Suppressor macrophage treated with lipopolysaccharide for 1 hour (primary cell): ENCODE measurements around the gene PREX1.

Experiments used
- DNase-seq, 3 donors: peaks; one replicate each; pipeline ENCODE4 v3.0.0-alpha.2; 2020 to 2022

The PREX1 gene

DNA sequence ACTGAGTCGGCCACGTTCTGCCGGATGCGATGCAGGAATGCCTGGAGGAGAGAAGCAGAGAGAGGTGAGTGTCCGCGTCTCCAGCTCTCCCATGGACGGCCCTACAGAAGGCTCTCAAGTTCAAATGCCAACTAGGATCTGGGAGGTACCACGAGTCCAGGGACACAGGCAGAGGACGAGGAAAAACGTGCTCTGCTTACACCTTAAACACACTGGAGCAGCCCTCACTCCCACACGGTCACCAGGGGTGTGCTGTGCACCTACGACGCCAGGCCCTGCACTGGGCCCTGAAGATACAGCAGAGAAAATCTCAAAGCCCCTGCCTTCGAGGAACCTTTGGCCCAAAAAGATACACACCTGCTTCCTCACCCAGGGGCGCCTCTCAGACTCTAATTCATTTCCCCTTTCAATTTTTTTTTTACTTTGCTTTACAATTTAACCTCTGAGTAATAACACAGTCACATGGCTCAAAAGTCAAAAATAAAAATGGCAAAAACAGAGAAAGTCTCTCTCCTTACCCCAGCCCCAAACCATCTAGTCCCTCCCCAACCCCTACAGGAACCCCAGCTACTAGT lies 79.9 kb downstream of the PREX1 start:
- DNase-seq = no peak

DNA sequence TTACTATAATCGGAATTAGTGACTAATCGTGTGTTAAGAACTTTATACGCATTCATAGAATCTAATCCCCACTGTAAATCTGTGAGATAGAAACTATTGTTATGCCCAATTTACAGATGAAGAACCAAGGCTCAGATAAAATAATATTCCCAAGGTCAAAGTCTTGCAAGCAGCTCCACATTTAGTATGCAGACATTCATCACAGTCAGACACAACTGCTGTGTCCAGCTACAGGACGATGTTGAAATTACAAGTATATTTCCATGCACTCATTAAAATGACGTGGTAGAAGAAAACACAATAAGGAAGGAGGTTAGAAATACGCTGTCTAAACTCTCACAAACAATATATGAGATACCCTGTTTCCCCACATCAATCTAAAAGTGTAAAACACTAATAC lies 82.5 kb downstream of the PREX1 start:
- peak in 1 of 3 donors; percentile 34 for DNase-seq

DNA sequence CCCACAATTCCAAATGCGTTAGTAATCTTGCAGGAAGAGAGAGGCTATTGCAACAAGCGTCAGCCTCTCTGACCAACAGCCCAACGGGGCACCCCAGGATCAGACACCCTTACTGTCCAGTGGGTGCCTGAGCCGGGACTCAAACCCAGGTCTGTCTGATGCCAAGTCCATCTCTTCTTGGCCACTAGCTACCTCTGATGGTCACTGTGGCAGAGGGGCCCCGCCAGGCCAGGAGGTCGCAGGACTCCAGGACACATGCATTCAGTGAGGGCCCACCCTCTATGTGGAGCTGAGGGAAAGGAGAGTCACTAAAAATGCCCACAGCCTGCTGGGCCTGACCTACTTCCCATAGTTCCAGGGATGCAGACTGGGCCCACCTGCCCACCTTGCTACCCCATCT lies 83.3 kb downstream of the PREX1 start:
- DNase-seq = no peak

DNA sequence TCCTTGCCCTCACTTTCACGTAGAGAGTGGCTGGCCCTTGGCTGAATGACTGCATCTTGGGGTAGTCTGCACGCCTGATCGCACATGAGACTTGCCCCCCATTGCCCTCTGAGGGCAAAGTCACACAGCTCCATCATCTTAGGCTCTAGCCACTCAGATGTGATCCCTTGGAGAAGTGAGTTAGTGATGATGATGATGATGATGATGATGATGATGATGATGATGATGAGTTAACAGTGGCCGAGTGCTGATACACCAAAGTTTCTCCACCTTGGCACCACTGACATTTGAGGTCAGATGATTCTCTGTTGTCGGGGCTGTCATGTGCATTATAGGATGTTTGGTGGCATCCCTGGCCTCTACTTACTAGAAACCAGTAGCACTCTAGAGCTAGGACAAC lies 84.0 kb downstream of the PREX1 start:
- no peak for DNase-seq

DNA sequence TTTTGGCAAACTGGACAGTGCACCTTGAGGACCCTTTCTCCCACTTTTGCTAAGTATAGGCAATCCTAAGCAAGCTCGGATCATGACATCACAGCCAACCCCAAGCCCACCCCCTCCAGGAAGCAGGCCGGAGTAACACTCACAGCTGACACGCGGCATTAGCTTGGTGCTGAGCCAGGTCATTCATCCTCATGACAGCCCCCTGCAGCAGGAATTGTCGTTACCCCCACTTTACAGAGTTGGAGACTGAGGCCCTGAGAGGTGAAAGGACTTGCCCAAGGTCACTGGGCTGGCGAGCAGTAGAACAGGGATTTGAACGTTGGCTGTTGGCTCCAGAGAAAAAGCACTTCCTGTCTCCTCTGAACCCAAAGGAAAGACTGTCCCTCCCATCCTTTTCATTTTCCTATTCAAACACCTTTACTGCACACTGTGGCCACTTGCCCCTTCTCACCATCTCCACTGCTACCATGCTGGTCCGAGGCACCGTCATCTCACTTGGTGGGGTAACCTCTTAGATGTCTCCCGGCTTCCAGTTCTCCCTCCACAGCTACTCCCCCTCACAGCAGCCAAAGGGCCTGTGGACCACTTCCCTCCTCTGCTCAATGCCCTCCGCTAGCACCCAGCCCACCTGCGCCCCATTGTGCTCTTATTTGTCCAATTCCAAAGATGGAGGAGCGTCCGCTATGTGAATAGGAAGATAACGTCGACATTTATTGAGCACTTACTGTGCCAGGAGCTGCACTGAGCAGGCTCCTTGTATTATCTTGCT lies 84.7 kb downstream of the PREX1 start:
- DNase-seq = no peak

DNA sequence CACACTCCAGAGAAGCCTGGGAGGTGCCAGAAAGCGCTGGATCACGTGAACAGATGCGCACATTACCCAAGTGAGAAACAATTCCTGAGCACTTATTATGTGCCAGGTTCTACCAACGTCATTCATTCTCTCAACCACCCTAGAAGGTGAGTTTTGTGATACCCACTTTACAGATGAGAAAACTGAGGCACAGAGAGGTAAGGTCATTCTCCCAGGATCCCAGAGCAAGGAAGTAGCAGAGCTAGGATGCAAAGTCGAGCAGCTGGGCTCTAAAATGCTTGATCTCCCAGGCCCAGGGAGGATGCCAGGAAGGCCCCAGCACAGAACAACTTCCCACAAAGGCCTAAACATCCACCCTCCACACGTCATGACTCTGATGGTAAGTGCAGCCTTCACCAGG lies 85.6 kb downstream of the PREX1 start:
- DNase-seq = no peak

DNA sequence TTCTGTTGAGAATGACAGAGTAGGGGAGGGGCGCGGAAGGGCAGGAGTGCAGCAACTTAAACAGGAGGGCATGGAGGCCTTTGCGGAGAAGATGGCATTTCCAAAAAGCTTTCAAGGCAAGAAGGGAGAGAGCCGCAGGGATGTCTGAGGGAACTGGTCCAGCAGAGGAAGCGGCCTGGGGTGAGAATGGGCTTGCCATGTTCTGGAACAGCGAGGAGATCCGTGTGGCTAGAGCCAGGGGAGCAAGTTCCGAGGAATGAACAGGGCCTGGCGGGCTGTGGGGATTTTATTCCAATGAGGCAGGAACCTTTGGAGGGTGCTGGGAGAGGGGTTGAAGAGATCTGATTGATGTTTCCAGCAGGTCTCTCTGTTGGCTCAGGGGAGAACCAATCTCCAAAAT lies 86.1 kb downstream of the PREX1 start:
- no peak for DNase-seq

DNA sequence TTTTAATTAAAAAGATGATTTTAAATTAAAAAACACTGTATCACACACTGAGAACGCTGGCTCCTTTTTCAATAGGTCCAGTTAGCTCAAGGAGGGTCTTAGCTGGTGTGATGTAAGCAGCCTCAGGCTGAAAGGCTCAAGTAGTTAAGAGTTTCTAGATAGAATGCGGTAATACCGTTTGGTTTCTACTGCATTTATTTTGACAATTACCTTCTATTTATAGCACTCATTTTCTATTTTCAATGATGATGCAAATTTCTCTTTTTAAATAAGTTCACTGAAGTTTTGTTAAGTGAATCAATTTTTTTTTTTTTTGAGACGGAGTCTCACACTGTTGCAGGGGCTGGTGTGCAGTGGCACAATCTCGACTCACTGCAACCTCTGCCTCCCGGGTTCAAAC lies 87.1 kb downstream of the PREX1 start:
- no peak for DNase-seq

DNA sequence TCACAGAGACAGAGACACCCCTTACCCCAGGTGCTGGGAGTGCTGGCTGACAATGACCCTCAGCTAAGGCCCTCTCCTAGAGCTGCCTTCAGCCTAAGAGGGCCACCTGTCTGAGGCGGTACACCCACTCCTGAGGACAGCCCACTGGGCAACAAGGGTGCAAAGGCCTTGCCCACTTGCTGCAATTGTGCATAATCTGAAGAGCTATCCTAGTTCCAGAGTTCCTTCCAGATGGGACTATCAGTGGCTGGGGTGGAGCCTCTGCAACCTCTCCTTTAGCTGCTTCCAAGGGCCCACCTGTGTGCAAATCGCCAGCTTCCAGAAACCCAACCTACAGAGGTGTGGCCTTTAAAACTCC lies 87.5 kb downstream of the PREX1 start:
- DNase-seq = no peak

DNA sequence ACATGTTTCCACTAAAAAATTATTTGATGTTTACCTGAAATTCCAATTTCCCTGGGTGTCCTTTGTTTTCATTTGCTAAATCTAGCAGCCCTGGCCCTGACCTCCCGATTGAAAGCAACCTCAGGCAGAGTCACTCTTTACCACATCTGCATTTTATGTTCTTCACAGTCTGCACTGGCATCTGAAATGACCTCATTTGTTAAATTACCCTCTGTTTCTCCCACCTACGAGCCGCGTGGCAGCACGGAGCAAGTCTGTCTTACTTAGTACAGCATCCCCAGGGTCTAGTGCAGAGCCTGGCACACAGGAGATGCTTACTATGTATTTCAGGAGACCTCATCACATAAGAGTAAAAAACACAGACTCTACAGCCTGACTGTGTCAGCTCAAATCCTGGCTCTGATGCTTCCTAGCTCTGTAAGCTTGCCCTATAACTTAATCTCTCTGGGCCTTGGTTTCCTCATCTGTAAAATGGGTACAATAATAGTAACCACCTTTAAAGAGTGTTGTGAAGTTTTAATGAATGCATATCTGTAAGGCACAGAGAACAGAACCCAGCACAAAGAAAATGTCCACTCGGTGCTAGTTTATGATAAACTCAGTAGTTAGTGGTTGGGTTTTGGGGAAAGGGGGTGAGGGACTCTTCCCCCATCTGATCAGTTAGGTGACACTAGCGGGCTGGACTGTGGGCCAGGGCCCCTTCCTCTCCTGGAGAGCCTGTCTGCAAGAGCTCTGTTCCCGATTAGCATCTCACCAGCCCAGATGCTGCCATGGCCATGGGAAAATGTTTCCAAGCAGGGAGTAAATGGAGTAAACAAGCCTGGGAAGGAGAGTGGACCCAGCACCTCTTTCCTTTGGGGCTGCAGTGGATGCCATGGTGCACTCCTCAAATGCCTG lies 88.2 kb downstream of the PREX1 start:
- DNase-seq = peak in 2 of 3 donors; percentile 35 to 57

DNA sequence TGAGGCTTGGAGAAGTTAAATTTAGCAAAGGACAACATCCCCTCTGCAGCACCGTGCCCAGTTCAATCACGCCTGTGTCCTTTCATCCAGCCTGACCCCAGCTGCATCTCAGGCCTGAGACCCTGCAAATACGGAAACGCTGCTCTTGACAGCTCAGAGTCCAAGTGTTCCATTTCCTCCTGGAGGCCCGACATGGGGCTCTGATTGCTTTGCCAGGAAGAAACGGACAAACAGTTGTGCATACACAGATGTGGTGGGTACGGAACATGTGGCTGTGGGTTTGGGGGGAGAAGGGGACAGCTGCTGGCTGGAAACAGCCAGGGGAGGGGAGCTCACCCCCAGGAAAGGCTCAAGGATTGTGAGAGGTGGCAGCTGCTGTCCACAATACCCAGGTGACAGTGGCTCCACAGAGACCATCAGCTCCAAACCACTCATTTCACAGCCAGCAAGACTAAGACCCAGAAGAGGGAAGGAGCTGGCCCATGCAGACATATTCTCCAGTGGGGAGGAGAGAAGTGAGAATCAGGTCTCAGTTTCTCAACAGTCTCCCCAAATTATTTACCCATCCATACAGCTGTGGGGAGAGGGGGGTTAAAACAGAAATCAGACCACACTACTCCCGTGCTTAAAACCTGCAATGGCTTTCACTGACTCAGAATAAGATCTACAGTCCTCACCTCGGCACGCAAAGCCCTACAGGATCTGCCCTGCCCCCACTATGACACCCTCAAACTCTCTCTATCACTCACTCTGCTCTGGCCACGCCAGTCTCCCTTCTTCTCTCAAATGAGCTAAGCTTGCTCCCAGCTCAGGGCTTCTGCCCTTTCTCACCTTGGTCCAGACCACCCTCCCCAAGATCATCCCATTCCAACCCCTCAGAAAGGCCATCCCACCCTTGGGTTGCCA lies 89.1 kb downstream of the PREX1 start:
- no peak for DNase-seq

DNA sequence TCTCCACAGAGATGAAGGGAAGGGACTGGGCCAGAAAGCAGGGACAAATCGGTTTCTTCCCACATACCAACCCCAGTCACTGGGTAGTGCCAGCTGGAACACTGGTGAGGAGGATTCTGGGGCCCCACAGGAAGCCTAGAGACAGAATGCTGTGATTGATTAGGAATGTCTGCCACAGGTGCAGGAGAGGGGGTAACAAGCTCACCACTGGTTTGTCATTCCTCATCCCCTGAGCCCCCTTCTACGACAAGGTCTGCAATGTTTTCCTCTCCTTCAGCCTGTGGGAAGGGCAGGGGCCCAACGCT lies 89.8 kb downstream of the PREX1 start:
- DNase-seq = no peak

DNA sequence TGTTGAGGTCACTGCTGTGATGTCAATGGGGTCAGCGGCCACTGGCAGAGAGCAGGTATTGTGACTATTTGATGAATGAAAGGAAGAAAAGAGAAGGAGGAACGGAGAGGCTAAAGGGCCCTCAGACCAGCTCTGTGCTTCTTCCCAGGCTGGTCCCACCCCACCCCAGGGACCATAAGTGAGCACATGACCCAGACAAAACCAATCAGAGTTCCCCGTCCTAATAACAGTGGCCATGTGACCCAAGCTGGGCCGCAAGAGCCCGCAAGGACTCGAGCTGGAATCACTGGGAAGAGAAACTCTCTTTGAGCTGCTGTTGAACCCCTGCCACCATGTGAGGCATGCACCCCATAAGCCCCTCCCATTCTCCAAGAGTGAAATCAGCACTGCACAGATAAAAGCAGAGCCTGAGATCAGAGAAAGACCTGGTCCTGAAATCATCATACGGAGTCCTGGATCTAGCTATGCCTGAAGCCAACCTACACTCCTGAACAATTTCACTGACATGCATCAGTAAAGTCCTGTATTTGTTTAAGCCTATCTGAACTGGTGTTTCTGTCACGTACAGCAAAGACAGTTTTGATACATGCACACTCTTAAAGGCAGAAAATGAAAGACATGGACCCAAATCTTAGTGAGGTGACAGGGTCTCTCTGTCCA lies 90.2 kb downstream of the PREX1 start:
- DNase-seq = no peak

DNA sequence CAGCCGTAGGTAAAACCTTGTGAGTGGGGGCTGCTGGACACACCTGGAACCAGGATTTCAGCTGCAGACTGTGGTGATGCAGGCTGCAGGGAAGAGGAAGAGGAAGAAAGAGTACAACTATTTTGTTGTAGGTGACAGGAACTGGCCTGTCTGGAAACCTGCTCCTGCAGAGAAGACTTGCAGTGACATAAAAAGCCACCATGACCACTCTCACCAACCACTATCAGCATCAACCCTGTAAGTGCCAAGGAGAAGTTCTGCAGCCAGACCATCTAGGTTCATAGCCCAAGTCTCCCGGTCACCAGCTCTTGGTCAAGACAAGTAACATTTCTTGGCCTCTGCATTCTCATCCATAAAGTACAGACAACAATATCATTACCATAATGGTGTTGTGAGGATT lies 91.2 kb downstream of the PREX1 start:
- DNase-seq = no peak

DNA sequence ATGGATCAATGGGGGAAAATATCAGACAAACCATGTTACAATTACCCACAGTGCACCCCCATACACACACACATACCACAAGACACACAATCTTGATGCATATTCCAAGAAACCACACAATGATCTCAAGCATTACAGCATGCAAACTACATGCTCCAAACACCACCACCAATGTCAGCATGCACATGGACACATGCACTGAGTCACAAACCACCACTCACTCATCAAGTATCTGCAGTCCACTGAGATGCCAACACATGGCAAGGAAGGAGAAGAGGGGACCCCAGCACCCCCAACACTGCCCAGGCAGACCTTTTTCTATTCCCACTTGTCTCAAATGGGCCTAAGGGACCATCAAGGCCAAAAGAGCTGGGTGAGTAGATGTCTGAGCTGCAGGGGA lies 91.6 kb downstream of the PREX1 start:
- no peak for DNase-seq

DNA sequence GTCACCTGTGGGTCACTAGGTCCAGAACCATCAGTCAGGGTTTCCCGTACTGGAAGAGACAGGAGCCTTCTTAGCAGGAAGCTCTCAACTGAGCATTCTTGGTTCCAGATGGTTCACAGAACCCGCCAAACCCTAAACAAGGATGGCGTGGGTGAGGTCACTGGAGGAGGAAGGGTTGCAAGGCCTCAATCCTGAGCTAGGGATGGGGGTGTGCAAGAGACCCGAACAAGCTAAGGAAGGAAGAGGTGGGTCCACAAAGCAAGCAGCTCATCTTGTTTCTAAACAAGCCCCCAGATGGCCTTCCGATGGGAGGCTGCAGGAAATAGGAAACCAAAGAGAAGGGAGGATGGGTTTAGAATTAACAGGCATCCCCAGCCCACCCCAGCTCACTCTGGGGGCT lies 92.7 kb downstream of the PREX1 start:
- DNase-seq = no peak

DNA sequence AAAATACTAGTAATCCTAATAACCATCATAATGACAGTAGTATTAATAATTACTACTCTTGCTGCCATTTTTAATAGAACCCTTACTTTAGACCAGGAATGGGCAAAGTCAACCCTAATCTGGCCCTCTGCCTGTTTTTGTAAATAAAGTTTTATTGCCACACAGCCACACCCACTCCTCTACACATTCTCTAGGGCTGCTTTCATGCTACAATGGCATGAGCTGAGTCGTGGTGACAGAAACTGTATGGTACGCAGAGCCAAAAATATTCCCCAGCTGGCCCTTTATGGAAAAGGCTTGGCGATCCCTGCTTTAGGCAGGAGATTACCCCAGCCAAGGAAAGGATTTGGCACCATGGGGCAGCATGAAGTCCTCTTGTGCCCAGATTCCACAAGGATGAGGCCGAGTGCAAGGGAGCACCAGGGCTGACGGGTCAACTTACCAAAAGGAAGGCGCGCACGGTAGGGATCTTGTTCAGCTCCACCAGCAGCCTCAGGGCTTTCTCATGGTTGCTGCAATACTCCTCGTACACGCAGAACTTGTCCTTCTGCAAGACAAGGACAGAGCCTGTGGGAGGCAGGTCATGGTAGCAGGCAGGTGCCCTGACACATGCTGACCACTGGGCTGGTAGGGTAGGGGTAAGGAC lies 93.6 kb downstream of the PREX1 start:
- DNase-seq = no peak

DNA sequence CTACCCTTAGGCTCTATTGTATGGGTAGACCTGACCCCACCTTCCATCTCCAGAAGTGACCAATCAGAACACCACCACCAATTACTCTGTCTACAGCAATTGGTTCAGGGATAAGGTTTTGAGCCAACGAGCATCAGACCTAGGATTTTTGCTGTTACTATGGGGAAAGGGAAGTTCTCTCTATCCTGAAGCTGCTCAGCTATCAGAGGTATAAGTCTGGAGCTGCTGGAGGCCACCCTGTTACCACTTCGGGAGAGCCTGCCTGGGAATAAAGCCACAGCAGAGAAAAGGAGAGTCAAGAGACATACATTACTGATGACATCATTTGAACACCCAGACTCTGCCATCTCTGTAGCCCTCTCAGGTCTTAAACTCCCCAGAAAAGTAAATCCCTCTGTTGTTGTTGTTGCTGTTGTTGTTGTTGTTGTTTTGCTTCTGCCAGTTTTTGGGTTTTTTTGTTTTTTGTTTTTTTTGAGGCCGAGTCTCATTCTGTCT lies 94.5 kb downstream of the PREX1 start:
- no peak for DNase-seq

DNA sequence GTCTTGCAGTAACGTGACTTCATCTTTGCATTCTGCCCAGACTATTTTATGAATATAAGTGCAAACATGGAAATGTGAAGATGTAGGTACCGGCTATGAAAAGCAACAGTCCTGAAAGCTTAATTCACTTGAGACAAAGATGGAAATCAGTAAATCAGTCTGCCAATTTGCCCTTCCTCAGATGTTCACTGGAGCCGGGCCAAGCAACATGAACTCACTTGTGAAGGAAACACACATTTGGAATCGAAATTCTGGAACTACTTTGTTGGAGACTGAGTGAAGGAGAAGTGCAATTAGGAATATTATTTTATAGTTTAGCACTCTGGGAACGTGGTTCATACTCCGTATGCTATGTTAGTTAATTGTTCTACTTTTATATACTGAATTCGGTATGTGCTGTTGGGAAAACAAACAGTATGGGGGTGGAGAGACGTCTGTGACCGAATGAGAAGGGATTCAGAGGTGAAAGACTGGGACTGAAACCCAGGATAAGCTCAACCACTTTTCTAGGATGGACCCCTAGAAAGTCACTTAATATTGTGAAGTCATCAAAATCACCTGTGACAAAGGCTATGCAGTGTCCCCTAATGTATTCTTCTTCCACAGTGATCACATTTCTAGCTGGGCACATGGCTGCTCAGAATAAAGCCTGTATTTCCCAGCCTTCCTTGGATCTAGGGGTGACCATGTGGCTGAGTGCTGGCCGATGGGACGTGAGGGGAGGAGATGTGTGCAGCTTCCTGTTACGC lies 95.5 kb downstream of the PREX1 start:
- DNase-seq = no peak

DNA sequence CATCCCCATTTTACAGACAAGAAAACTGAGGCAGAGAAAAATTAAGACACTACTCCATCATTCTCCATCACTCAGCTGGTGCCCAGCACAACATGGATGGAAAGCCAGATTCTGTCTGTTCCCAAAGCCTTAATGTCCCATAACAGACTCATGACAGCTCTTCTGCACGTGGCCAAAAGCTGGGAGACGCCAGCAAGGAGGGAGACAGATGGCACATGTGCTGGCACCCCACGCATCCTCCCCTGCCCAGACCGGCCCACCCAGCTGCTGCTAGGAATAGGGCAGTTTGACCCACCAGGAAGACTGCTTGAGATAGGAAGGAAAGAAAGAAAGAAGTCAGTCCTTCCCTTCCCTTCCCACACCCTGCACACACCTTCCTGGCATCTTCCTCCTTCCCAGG lies 96.3 kb downstream of the PREX1 start:
- no peak for DNase-seq

DNA sequence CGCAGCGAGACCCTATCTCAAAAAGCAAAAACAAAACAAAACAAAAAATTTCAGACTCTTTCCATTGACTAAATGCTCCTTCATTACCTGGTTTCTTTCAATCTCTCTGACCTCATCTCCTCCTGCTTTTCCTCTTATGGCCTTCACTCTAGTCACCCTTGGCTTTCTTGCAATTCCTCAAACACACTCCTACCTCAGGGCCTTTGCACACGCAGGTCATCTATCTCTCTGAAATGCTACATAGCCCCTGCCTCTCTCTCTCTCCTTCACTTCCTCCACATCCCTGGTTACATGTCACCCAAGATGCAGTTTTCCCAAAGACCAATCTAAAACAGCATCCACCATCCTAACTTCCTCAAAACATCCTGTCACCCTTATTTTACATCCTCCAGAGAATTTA lies 96.8 kb downstream of the PREX1 start:
- DNase-seq = no peak
